RPMI8226 (cell line): Measurements from ENCODE around the gene RD3L.

ENCODE experiments used
- DNase-seq: peaks from one replicate; pipeline ENCODE4 v3.0.0-alpha.2; 2015

RD3L gene

GRCh38 chr14:103892247-103892646, 50.1 kb downstream of the RD3L start:
- no peak for DNase-seq

GRCh38 chr14:103891667-103892215, 50.6 kb downstream of the RD3L start:
- DNase-seq = no peak

GRCh38 chr14:103890821-103891666, 51.3 kb downstream of the RD3L start:
- DNase-seq = no peak
